Adrenal gland (tissue), 5 donors: ENCODE measurements around the gene SSBP1.

ENCODE experiments used
- POLR2A ChIP-seq, 2 donors: fragments of 450-650 bp; IDR thresholded peaks; one replicate each; pipeline ENCODE4 v1.6.1; 2017; ENCODE audit warnings: antibody characterized with exemption in 2 of 2, mild to moderate bottlenecking in 2 of 2, moderate library complexity in 1 of 2
- TF ChIP-seq, protein P1 (sequence below), 6 experiments: fragments of 450-650 bp in 4 of 6; fragments of 200-600 bp in 2 of 6; sonication (generic) in 1 of 6; IDR thresholded peaks; 1 replicate in 5 of 6; 2 replicates in 1 of 6; pipeline versions ENCODE4 v1.5.1 to v1.8.0; 2016 to 2021; ENCODE audit warnings: antibody characterized with exemption in 6 of 6, mild to moderate bottlenecking in 2 of 6, moderate library complexity in 1 of 6
- donor health status: DM: no; HTN: no; CAD: no.

DNA sequence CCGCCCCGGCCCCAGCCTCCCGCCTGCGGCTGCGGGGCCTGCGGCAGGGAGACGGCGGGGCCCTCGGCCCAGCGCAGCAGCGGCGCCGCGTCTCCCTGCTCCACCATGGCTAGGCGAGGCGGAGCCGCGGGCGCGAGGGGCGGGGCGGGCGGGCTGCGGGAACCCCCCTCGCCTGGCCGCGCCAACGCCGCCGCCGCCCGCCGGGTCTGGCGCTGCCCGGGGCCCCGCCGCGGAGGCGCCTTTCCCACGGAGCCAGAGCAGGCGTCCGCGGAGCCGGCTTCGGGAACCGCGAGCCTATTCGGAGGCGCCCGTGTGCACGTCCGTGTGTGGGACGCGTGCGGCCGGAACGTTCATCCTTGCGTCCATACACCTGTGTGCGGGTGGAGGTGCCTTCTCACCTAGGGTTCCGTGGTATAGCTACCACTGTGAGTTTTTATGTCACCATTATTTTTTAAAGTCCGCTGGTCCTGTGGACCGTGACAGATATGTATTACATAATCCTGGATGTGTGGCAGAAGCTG is 36.1 kb upstream of the SSBP1 start, which contains the start of gene DENND11:
- TF ChIP-seq POLR2A (IDR thresholded peaks at IDR 0.05): no peak
- TF ChIP-seq, protein P1, sequence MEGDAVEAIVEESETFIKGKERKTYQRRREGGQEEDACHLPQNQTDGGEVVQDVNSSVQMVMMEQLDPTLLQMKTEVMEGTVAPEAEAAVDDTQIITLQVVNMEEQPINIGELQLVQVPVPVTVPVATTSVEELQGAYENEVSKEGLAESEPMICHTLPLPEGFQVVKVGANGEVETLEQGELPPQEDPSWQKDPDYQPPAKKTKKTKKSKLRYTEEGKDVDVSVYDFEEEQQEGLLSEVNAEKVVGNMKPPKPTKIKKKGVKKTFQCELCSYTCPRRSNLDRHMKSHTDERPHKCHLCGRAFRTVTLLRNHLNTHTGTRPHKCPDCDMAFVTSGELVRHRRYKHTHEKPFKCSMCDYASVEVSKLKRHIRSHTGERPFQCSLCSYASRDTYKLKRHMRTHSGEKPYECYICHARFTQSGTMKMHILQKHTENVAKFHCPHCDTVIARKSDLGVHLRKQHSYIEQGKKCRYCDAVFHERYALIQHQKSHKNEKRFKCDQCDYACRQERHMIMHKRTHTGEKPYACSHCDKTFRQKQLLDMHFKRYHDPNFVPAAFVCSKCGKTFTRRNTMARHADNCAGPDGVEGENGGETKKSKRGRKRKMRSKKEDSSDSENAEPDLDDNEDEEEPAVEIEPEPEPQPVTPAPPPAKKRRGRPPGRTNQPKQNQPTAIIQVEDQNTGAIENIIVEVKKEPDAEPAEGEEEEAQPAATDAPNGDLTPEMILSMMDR (IDR thresholded peaks at IDR 0.05): no peak
